Tibial nerve (tissue), 4 donors: ENCODE measurements around the gene ZNF543.

Experiments used
- EP300 ChIP-seq, 2 donors: sonication (generic); formaldehyde crosslinking; IDR thresholded peaks; one replicate each; pipeline ENCODE4 v1.6.1; 2017; ENCODE audit warnings: antibody characterized with exemption in 2 of 2, mild to moderate bottlenecking in 1 of 2
- TF ChIP-seq, protein P1 (sequence below), 5 experiments: fragments of 200-600 bp in 3 of 5; fragments of 450-650 bp in 2 of 5; sonication (generic) in 3 of 5; IDR thresholded peaks; one replicate each; pipeline ENCODE4 v1.5.1; 2016 to 2019; ENCODE audit warnings: antibody characterized with exemption in 5 of 5, mild to moderate bottlenecking in 3 of 5, moderate library complexity in 2 of 5

DNA sequence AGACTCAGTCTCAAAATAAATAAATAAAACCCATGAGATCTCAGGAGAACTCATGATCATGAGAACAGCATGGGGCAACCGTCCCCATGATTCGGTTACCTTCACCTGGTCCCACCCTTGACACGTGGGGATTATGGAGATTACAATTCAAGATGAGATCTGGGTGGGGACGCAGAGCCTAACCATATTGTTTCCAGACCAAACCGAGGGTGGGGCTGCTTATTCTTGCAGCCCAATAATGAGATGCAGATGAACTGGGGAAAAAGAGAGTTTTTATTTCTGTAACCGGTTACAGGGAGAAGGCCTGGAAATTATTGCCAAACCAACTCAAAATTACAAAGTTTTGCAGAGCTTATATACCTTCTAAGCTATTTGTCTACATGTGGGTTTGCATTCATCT, 55.9 kb downstream of the ZNF543 start:
- no peak for TF ChIP-seq EP300 (IDR thresholded peaks at IDR 0.05)
- TF ChIP-seq, protein P1, sequence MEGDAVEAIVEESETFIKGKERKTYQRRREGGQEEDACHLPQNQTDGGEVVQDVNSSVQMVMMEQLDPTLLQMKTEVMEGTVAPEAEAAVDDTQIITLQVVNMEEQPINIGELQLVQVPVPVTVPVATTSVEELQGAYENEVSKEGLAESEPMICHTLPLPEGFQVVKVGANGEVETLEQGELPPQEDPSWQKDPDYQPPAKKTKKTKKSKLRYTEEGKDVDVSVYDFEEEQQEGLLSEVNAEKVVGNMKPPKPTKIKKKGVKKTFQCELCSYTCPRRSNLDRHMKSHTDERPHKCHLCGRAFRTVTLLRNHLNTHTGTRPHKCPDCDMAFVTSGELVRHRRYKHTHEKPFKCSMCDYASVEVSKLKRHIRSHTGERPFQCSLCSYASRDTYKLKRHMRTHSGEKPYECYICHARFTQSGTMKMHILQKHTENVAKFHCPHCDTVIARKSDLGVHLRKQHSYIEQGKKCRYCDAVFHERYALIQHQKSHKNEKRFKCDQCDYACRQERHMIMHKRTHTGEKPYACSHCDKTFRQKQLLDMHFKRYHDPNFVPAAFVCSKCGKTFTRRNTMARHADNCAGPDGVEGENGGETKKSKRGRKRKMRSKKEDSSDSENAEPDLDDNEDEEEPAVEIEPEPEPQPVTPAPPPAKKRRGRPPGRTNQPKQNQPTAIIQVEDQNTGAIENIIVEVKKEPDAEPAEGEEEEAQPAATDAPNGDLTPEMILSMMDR (IDR thresholded peaks at IDR 0.05): no peak
